SK-N-SH treated with all-trans-retinoic acid at 6 μM for 48 hours (cell line): ENCODE data around the gene DOCK11.
"Not testable (repeated sequence)": the region's sequence is repeated elsewhere in the genome, so short reads cannot be mapped to it uniquely, and the experiment has no call there.

ENCODE experiments used
- ATAC-seq: fragments of 200-7000 bp; cut with Tn5 transposase; 3 replicates; pipeline ENCODE4 v1.9.1; 2020; ENCODE audit warnings: mild to moderate bottlenecking, moderate library complexity
- ARNTL ChIP-seq: fragments of 450-650 bp; formaldehyde crosslinking; IDR thresholded peaks from 2 replicates; pipeline ENCODE4 v1.5.0; 2020; ENCODE audit warnings: low read depth, mild to moderate bottlenecking, moderate library complexity, borderline replicate concordance
- BACH2 ChIP-seq: fragments of 250-450 bp; sonication (Bioruptor Pico); IDR thresholded peaks from 2 replicates; pipeline ENCODE4 v1.9.0; 2021; ENCODE audit warnings: mild to moderate bottlenecking, borderline replicate concordance
- CSDC2 ChIP-seq: fragments of 250-450 bp; sonication (Bioruptor Pico); IDR thresholded peaks from 2 replicates; pipeline ENCODE4 v1.5.0; 2020; ENCODE audit warnings: mild to moderate bottlenecking, moderate library complexity
- ESRRG ChIP-seq: fragments of 250-450 bp; sonication (Bioruptor Pico); IDR thresholded peaks from 2 replicates; pipeline ENCODE4 v1.6.1; 2021; ENCODE audit warnings: mild to moderate bottlenecking
- GLIS3 ChIP-seq: fragments of 250-450 bp; sonication (Bioruptor Pico); IDR thresholded peaks from 2 replicates; pipeline ENCODE4 v1.5.0; 2020; ENCODE audit warnings: mild to moderate bottlenecking, moderate library complexity
- ISL1 ChIP-seq: fragments of 250-450 bp; sonication (Bioruptor Pico); IDR thresholded peaks from 2 replicates; pipeline ENCODE4 v2.1.2; 2022; ENCODE audit warnings: mild to moderate bottlenecking, moderate library complexity
- OSR1 ChIP-seq: fragments of 250-450 bp; sonication (Bioruptor Pico); IDR thresholded peaks from 2 replicates; pipeline ENCODE4 v1.8.0; 2022; ENCODE audit warnings: moderate library complexity, mild to moderate bottlenecking, inconsistent platforms
- PATZ1 ChIP-seq: fragments of 250-450 bp; sonication (Bioruptor Pico); IDR thresholded peaks from 2 replicates; pipeline ENCODE4 v1.8.0; 2020; ENCODE audit warnings: mild to moderate bottlenecking, moderate library complexity, borderline replicate concordance
- PPARA ChIP-seq: fragments of 250-450 bp; sonication (Bioruptor Pico); IDR thresholded peaks from 2 replicates; pipeline ENCODE4 v1.5.0; 2020; ENCODE audit warnings: mild to moderate bottlenecking, borderline replicate concordance
- RARB ChIP-seq: fragments of 250-450 bp; sonication (Bioruptor Pico); IDR thresholded peaks from 2 replicates; pipeline ENCODE4 v1.8.0; 2021; ENCODE audit warnings: mild to moderate bottlenecking, moderate library complexity
- SNAI2 ChIP-seq: fragments of 250-450 bp; sonication (Bioruptor Pico); IDR thresholded peaks from 2 replicates; pipeline ENCODE4 v1.5.0; 2020; ENCODE audit warnings: mild to moderate bottlenecking, moderate library complexity
- TCF4 ChIP-seq: fragments of 250-450 bp; sonication (Bioruptor Pico); IDR thresholded peaks from 2 replicates; pipeline ENCODE4 v1.8.0; 2021; ENCODE audit warnings: mild to moderate bottlenecking, moderate library complexity, borderline replicate concordance
- TSHZ2 ChIP-seq: fragments of 250-450 bp; sonication (Bioruptor Pico); IDR thresholded peaks from 2 replicates; pipeline ENCODE4 v1.5.0; 2020; ENCODE audit warnings: mild to moderate bottlenecking, moderate library complexity
- ZC3H10 ChIP-seq: fragments of 250-450 bp; sonication (Bioruptor Pico); IDR thresholded peaks from 2 replicates; pipeline ENCODE4 v1.5.1; 2021; ENCODE audit warnings: mild to moderate bottlenecking, moderate library complexity
- ZFP3 ChIP-seq: fragments of 250-450 bp; sonication (Bioruptor Pico); IDR thresholded peaks from 2 replicates; pipeline ENCODE4 v1.5.0; 2020; ENCODE audit warnings: mild to moderate bottlenecking, moderate library complexity
- ZFP30 ChIP-seq: fragments of 450-650 bp; formaldehyde crosslinking; IDR thresholded peaks from 2 replicates; pipeline ENCODE4 v1.5.0; 2022; ENCODE audit warnings: mild to moderate bottlenecking, moderate library complexity
- ZNF565 ChIP-seq: fragments of 450-650 bp; formaldehyde crosslinking; conservative IDR thresholded peaks from 2 replicates; pipeline ENCODE4 v1.5.0; 2020; ENCODE audit warnings: low read depth, mild to moderate bottlenecking, moderate library complexity
- ZNF70 ChIP-seq: fragments of 450-650 bp; formaldehyde crosslinking; IDR thresholded peaks from 2 replicates; pipeline ENCODE4 v1.5.0; 2020; ENCODE audit warnings: mild to moderate bottlenecking, moderate library complexity
- ZNF8 ChIP-seq: fragments of 450-650 bp; formaldehyde crosslinking; IDR thresholded peaks from 2 replicates; pipeline ENCODE4 v1.5.0; 2020; ENCODE audit warnings: mild to moderate bottlenecking, moderate library complexity
- TF ChIP-seq, protein P1 (sequence below): fragments of 250-450 bp; sonication (Bioruptor Pico); IDR thresholded peaks from 2 replicates; pipeline ENCODE4 v1.5.1; 2021; ENCODE audit warnings: mild to moderate bottlenecking, moderate library complexity
- TF ChIP-seq, protein P2 (sequence below): fragments of 250-450 bp; sonication (Bioruptor Pico); IDR thresholded peaks from 2 replicates; pipeline ENCODE4 v1.8.0; 2021; ENCODE audit warnings: low read depth, mild to moderate bottlenecking, moderate library complexity, borderline replicate concordance
- TF ChIP-seq, protein P3 (sequence below): fragments of 250-450 bp; sonication (Bioruptor Pico); IDR thresholded peaks from 2 replicates; pipeline ENCODE4 v1.5.1; 2020; ENCODE audit warnings: low read depth, mild to moderate bottlenecking, moderate library complexity

The DOCK11 gene

DNA sequence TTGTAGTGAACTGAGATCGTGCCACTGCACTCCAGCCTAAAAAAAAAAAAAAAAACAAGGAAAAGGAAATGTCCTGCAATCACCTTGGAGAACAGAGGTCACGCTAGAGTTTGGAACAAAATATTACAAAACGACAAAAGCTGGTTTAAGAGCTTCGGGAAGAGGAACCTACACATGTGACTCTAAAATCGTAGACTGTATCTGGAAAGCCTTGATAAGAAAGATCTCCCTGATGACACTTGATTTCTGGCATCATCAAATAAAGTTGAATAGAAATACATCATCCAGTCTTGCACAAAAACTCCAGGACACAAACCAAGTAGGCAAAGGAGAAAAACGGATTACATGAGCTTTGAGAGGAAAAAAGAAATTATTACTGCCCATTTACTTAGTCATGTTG lies 31.1 kb upstream of the DOCK11 start:
- TF ChIP-seq PPARA (CRISPR knock-in tag) = no peak
- no peak for TF ChIP-seq TCF4 (CRISPR knock-in tag)
- TF ChIP-seq ZC3H10 (CRISPR knock-in tag) = no peak
- no peak for TF ChIP-seq PATZ1 (CRISPR knock-in tag)
- no peak for TF ChIP-seq ZFP30 (CRISPR knock-in tag)
- TF ChIP-seq, protein P1, sequence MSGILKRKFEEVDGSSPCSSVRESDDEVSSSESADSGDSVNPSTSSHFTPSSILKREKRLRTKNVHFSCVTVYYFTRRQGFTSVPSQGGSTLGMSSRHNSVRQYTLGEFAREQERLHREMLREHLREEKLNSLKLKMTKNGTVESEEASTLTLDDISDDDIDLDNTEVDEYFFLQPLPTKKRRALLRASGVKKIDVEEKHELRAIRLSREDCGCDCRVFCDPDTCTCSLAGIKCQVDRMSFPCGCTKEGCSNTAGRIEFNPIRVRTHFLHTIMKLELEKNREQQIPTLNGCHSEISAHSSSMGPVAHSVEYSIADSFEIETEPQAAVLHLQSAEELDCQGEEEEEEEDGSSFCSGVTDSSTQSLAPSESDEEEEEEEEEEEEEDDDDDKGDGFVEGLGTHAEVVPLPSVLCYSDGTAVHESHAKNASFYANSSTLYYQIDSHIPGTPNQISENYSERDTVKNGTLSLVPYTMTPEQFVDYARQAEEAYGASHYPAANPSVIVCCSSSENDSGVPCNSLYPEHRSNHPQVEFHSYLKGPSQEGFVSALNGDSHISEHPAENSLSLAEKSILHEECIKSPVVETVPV (CRISPR knock-in tag) = no peak
- TF ChIP-seq CSDC2 (CRISPR knock-in tag) = no peak
- TF ChIP-seq ZNF565 (CRISPR knock-in tag) = no peak
- TF ChIP-seq ZNF8 (CRISPR knock-in tag) = no peak
- TF ChIP-seq ISL1 = no peak
- TF ChIP-seq, protein P2, sequence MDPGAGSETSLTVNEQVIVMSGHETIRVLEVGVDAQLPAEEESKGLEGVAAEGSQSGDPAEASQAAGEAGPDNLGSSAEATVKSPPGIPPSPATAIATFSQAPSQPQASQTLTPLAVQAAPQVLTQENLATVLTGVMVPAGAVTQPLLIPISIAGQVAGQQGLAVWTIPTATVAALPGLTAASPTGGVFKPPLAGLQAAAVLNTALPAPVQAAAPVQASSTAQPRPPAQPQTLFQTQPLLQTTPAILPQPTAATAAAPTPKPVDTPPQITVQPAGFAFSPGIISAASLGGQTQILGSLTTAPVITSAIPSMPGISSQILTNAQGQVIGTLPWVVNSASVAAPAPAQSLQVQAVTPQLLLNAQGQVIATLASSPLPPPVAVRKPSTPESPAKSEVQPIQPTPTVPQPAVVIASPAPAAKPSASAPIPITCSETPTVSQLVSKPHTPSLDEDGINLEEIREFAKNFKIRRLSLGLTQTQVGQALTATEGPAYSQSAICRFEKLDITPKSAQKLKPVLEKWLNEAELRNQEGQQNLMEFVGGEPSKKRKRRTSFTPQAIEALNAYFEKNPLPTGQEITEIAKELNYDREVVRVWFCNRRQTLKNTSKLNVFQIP = no peak
- TF ChIP-seq ESRRG (CRISPR knock-in tag) = no peak
- ATAC-seq = no peak

DNA sequence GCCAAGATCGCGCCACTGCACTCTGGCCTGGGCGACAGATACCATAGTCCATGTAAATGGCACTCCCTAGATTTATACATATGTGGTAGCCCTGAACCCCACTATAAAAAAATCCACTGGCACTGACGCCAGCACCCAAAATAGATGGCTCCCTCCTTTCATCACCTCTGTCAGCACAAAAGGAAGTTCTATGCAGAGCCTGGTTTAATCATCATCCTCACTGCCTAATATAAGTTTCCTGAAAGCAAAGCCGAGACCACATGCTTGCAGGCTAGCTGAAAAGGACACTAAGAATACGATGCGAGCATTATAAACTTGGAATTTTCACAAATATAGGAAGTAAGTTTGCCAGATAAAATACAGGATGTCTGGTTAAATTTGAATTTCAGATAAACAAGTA lies 27.5 kb upstream of the DOCK11 start:
- no peak for TF ChIP-seq PPARA (CRISPR knock-in tag)
- TF ChIP-seq ISL1 = no peak
- TF ChIP-seq, protein P1 (CRISPR knock-in tag) = no peak
- no peak for TF ChIP-seq ZNF70 (CRISPR knock-in tag)
- no peak for TF ChIP-seq GLIS3 (CRISPR knock-in tag)
- no peak for TF ChIP-seq ZC3H10 (CRISPR knock-in tag)
- TF ChIP-seq ARNTL (CRISPR knock-in tag) = no peak
- no peak for TF ChIP-seq BACH2 (CRISPR knock-in tag)
- TF ChIP-seq ESRRG (CRISPR knock-in tag) = no peak
- TF ChIP-seq, protein P3, sequence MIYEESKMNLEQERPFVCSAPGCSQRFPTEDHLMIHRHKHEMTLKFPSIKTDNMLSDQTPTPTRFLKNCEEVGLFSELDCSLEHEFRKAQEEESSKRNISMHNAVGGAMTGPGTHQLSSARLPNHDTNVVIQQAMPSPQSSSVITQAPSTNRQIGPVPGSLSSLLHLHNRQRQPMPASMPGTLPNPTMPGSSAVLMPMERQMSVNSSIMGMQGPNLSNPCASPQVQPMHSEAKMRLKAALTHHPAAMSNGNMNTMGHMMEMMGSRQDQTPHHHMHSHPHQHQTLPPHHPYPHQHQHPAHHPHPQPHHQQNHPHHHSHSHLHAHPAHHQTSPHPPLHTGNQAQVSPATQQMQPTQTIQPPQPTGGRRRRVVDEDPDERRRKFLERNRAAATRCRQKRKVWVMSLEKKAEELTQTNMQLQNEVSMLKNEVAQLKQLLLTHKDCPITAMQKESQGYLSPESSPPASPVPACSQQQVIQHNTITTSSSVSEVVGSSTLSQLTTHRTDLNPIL = no peak
- TF ChIP-seq OSR1 = no peak

DNA sequence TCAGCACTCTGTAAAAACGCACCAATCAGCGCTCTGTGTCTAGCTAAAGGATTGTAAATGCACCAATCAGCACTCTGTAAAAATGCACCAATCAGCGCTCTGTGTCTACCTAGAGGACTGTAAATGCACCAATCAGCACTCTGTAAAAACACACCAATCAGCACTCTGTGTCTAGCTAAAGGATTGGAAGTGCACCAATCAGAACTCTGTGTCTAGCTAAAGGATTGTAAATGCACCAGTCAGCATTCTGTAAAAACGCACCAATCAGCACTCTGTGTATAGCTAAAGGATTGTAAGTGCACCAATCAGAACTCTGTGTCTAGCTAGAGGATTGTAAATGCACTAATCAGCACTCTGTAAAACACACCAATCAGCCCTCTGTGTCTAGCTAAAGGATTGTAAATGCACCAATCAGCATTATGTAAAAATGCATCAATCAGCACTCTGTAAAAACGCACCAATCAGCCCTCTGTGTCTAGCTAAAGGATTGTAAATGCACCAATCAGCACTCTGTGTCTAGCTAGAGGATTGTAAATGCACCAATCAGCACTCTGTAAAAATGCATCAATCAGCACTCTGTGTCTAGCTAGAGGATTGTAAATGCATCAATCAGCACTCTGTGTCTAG lies 24.8 kb upstream of the DOCK11 start:
- ATAC-seq = not testable (repeated sequence)

More for the DNA sequence above, 27.5 kb upstream of the DOCK11 start:
- no peak for ATAC-seq

DNA sequence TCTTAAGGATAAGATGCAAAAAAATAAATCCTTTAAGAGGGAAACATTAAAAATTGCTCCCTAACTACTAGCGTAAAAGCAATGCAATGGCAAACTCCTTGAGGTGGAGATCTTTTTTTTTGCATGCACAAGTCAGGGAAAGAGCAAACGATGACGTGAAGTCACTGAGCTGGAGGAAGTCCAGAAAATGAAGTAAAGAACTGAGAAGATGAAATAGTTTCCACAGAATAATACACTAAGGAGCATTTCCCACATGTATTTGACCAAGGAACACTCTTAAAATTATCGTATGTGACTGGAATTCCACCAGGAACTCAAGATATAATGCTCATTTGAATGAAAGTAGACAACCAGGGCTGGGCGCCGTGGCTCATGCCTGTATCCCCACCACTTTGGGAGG lies 21.0 kb upstream of the DOCK11 start:
- ATAC-seq = no peak
- TF ChIP-seq SNAI2 (CRISPR knock-in tag) = no peak
- TF ChIP-seq ZNF70 (CRISPR knock-in tag) = no peak
- TF ChIP-seq ARNTL (CRISPR knock-in tag) = no peak
- TF ChIP-seq, protein P1 (CRISPR knock-in tag) = no peak
- TF ChIP-seq RARB (CRISPR knock-in tag) = no peak
- TF ChIP-seq PATZ1 (CRISPR knock-in tag) = no peak
- no peak for TF ChIP-seq TSHZ2 (CRISPR knock-in tag)
- TF ChIP-seq ZFP3 (CRISPR knock-in tag) = no peak
- no peak for TF ChIP-seq ZFP30 (CRISPR knock-in tag)
- TF ChIP-seq ESRRG (CRISPR knock-in tag) = no peak
- TF ChIP-seq OSR1 = no peak
- TF ChIP-seq PPARA (CRISPR knock-in tag) = no peak
